22Rv1 (cell line): ENCODE measurements around the gene FILIP1.

ENCODE experiments used
- H3K27ac ChIP-seq: fragments of 450-650 bp; 2 replicates; pipeline ENCODE4 v1.5.1; 2017
- CTCF ChIP-seq: fragments of 450-650 bp; IDR thresholded peaks from 2 replicates; pipeline ENCODE4 v1.5.1; 2017; ENCODE audit warnings: mild to moderate bottlenecking
- ZFX ChIP-seq: fragments of 450-650 bp; IDR thresholded peaks from 2 replicates; pipeline ENCODE4 v1.6.1; 2017; ENCODE audit warnings: antibody characterized with exemption, borderline replicate concordance

The FILIP1 gene

GRCh38 chr6:75484535-75484934, 9.1 kb downstream of the FILIP1 start:
- no peak for TF ChIP-seq CTCF
- no peak for TF ChIP-seq ZFX
- H3K27ac ChIP-seq: no peak overlapping the region

- H3K27ac ChIP-seq: no peak overlapping the region
- TF ChIP-seq CTCF: no peak
- TF ChIP-seq ZFX: no peak
Observed at GRCh38 chr6:75483136-75483952, 10.3 kb downstream of the FILIP1 start.

- no peak overlapping the region for H3K27ac ChIP-seq
- no peak for TF ChIP-seq ZFX
Observed at GRCh38 chr6:75481936-75482593, 11.5 kb downstream of the FILIP1 start.

- no peak overlapping the region for H3K27ac ChIP-seq
- TF ChIP-seq ZFX (no peak), CTCF (no peak)
Observed at GRCh38 chr6:75481394-75481793, 12.2 kb downstream of the FILIP1 start.

- TF ChIP-seq ZFX (no peak), CTCF (no peak)
- no peak overlapping the region for H3K27ac ChIP-seq
Observed at GRCh38 chr6:75480425-75480824, 13.2 kb downstream of the FILIP1 start.

GRCh38 chr6:75479712-75480111, 13.9 kb downstream of the FILIP1 start:
- TF ChIP-seq ZFX (no peak), CTCF (no peak)
- no peak overlapping the region for H3K27ac ChIP-seq

GRCh38 chr6:75478929-75479328, 14.7 kb downstream of the FILIP1 start:
- no peak for TF ChIP-seq CTCF
- no peak for TF ChIP-seq ZFX
- H3K27ac ChIP-seq: no peak overlapping the region
